ENCODE data around the gene CTNNA3. TPM values are rescaled to one million over a fixed set of nuclear protein-coding genes. Genes with fewer than 3 reads are reported as not detected.

Gene CTNNA3
- total RNA-seq, 1 donor from 2014 or later: not detected

DNA sequence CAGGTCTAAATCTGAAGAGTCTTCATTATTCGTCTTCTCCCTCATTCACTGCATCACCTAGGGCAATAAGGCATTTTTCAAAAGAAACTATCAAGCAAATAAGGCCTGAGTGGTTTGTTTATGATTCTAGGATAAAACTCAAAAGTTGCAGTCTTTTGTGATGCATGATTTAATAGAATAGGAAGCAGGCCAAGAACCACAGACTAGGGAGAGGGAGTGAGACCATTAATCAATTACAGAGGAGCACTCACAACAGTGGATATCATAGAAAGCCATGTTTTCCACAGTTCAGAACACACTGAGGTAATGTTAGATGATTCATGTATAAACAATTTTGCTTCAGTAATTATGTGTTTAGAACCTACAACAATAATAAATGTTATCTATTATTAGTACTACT is 858.0 kb downstream of the CTNNA3 start:
- Mint-ChIP-seq H3K27ac (no peak overlapping the region), H3K9me3 (no peaks in the 10 kb centered on the region), H3K36me3 (ENCODE audit: low read depth) (no peaks in the 10 kb centered on the region), H3K4me3 (no peak overlapping the region), H3K27me3 (ENCODE audit: insufficient read depth) (no peaks in the 10 kb centered on the region), H3K4me1 (ENCODE audit: low read depth) (no peaks in the 10 kb centered on the region)
- DNase-seq (ENCODE audit: low spot score): no peak
- intact Hi-C loops (cut with micrococcal nuclease): no loop called here

- intact Hi-C loops (cut with micrococcal nuclease): no loop called here
- Mint-ChIP-seq H3K9me3 (no peaks in the 10 kb centered on the region), H3K27me3 (ENCODE audit: insufficient read depth) (no peaks in the 10 kb centered on the region), H3K4me3 (no peak overlapping the region), H3K4me1 (ENCODE audit: low read depth) (no peaks in the 10 kb centered on the region), H3K36me3 (ENCODE audit: low read depth) (no peaks in the 10 kb centered on the region), H3K27ac (no peak overlapping the region)
- DNase-seq (ENCODE audit: low spot score): no peak
Measured at GRCh38 chr10:66837335-66837734, 858.7 kb downstream of the CTNNA3 start.

DNA sequence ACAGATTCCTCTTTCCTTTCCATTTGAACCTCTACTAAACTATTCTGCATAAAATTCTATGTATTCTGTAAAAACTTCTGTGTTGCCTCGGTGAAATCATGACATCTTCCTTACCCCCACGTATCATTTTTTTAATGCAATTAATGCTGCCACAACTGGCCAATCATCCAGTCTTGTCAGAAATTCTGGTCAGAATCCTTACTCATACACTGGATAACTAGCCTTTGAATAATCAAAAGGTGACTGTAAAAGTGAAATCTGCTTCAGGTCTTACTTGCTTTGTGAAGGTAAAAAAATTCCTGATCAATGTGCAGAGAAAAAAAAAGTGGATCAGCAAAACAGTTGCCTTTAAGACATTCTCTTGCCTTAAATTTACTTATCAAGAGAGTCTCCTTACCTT is 859.2 kb downstream of the CTNNA3 start:
- H3K4me1 Mint-ChIP-seq (ENCODE audit: low read depth): no peaks in the 10 kb centered on the region
- no peaks in the 10 kb centered on the region for H3K36me3 Mint-ChIP-seq (ENCODE audit: low read depth)
- no peak overlapping the region for H3K27ac Mint-ChIP-seq
- no peaks in the 10 kb centered on the region for H3K27me3 Mint-ChIP-seq (ENCODE audit: insufficient read depth)
- H3K9me3 Mint-ChIP-seq: no peaks in the 10 kb centered on the region
- intact Hi-C loops (cut with micrococcal nuclease): no loop called here
- H3K4me3 Mint-ChIP-seq: no peak overlapping the region
- no peak for DNase-seq (ENCODE audit: low spot score)

GRCh38 chr10:66836057-66836456 is 859.9 kb downstream of the CTNNA3 start:
- intact Hi-C loops (cut with micrococcal nuclease): no loop called here
- DNase-seq (ENCODE audit: low spot score): no peak
- Mint-ChIP-seq H3K4me1 (ENCODE audit: low read depth) (no peaks in the 10 kb centered on the region), H3K9me3 (no peaks in the 10 kb centered on the region), H3K27me3 (ENCODE audit: insufficient read depth) (no peaks in the 10 kb centered on the region), H3K4me3 (no peak overlapping the region), H3K27ac (no peak overlapping the region), H3K36me3 (ENCODE audit: low read depth) (no peaks in the 10 kb centered on the region)

GRCh38 chr10:66835400-66835799 is 860.6 kb downstream of the CTNNA3 start:
- Mint-ChIP-seq H3K9me3 (no peaks in the 10 kb centered on the region), H3K27ac (no peak overlapping the region)

GRCh38 chr10:66834802-66835201 is 861.2 kb downstream of the CTNNA3 start:
- Mint-ChIP-seq H3K9me3 (no peaks in the 10 kb centered on the region), H3K4me1 (ENCODE audit: low read depth) (no peaks in the 10 kb centered on the region), H3K27me3 (ENCODE audit: insufficient read depth) (no peaks in the 10 kb centered on the region), H3K4me3 (no peak overlapping the region), H3K27ac (no peak overlapping the region), H3K36me3 (ENCODE audit: low read depth) (no peaks in the 10 kb centered on the region)
- no peak for DNase-seq (ENCODE audit: low spot score)
- intact Hi-C loops (cut with micrococcal nuclease): no loop called here

More at GRCh38 chr10:66835400-66835799, 860.6 kb downstream of the CTNNA3 start:
- Mint-ChIP-seq H3K4me3 (no peak overlapping the region), H3K36me3 (ENCODE audit: low read depth) (no peaks in the 10 kb centered on the region), H3K27me3 (ENCODE audit: insufficient read depth) (no peaks in the 10 kb centered on the region), H3K4me1 (ENCODE audit: low read depth) (no peaks in the 10 kb centered on the region)
- intact Hi-C loops (cut with micrococcal nuclease): no loop called here
- DNase-seq (ENCODE audit: low spot score): no peak

DNA sequence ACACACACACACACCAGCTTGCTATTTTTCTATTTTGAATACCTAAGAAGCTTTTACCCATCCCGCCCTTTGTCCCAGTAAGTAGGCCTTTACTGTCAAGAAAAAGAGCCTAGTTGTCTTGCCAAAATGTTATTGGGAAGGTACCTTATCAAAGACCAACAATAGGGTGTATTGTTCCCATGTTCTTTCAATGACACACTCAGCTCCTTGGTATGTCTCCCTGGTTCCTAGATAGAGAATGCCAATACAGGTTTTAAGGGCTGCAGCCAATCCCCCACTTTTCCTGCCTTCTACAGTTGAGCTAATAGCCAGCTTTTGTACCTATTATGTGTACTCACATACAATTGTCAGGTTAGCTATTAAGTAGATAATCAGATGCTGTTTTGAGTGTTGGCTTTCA is 862.1 kb downstream of the CTNNA3 start:
- Mint-ChIP-seq H3K9me3 (no peaks in the 10 kb centered on the region), H3K36me3 (ENCODE audit: low read depth) (no peaks in the 10 kb centered on the region), H3K4me3 (no peak overlapping the region), H3K27me3 (ENCODE audit: insufficient read depth) (no peaks in the 10 kb centered on the region), H3K27ac (no peak overlapping the region), H3K4me1 (ENCODE audit: low read depth) (no peaks in the 10 kb centered on the region)
- DNase-seq (ENCODE audit: low spot score): no peak
- intact Hi-C loops (cut with micrococcal nuclease): no loop called here

DNA sequence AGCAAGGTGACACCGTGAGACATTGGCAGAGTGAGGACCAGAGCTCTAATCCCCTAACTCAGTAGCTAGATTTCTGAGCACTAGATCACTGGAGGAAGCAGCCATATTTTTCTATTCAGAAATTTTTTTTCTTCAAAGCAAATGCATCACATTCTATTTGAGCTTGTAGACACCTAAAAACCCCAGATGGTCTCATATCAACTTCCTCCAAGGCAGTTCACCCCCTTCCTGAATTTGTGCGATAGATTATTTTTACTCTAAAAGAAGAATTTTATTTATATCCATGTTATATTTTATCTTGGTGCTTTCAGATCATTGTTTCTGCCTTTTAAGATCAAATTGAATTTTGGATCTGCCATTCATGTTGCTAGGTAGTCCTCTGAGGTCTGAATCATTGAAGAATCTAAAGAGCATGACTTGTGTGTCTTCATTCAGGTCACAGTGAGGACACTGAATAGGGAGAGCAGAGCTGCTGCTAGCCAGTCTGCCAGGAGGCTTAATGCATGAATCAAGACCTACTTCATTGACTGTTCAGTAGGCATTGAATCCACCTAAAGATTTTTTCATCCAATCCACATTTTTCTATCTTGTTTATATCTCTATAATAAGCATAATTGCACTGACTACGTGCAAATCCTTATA is 863.1 kb downstream of the CTNNA3 start:
- H3K9me3 Mint-ChIP-seq: no peaks in the 10 kb centered on the region
- no peaks in the 10 kb centered on the region for H3K4me1 Mint-ChIP-seq (ENCODE audit: low read depth)
- no peak for DNase-seq (ENCODE audit: low spot score)
- no peaks in the 10 kb centered on the region for H3K36me3 Mint-ChIP-seq (ENCODE audit: low read depth)
- no peak overlapping the region for H3K27ac Mint-ChIP-seq
- H3K4me3 Mint-ChIP-seq: no peak overlapping the region
- no peaks in the 10 kb centered on the region for H3K27me3 Mint-ChIP-seq (ENCODE audit: insufficient read depth)
- intact Hi-C loops (cut with micrococcal nuclease): no loop called here

- no peaks in the 10 kb centered on the region for H3K27me3 Mint-ChIP-seq (ENCODE audit: insufficient read depth)
- no peak for DNase-seq (ENCODE audit: low spot score)
Measured at GRCh38 chr10:66828957-66829356, 867.0 kb downstream of the CTNNA3 start.

DNA sequence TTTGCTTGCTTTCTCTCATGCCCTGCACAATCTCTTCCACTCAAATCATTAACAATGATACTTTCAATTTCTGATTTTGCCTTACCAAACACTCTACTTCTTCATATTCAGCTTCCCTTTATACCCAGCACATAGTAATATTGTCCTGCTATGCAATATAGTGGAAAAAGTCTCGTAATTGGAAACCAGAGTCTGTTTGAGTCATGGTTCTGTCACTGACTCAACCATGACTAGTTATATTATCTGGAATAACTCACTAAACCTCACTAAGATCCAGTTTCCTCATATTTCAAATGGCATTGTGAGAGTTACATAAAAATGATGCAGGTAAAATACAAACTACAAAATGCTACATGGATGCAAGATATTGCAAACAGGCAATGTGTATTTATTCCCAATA is 868.6 kb downstream of the CTNNA3 start:
- no peaks in the 10 kb centered on the region for H3K27me3 Mint-ChIP-seq (ENCODE audit: insufficient read depth)
- H3K4me1 Mint-ChIP-seq (ENCODE audit: low read depth): no peaks in the 10 kb centered on the region
- no peaks in the 10 kb centered on the region for H3K36me3 Mint-ChIP-seq (ENCODE audit: low read depth)
- H3K9me3 Mint-ChIP-seq: no peaks in the 10 kb centered on the region
- intact Hi-C loops (cut with micrococcal nuclease): no loop called here
- no peak overlapping the region for H3K27ac Mint-ChIP-seq
- no peak overlapping the region for H3K4me3 Mint-ChIP-seq
- DNase-seq (ENCODE audit: low spot score): no peak

More at GRCh38 chr10:66828957-66829356, 867.0 kb downstream of the CTNNA3 start:
- Mint-ChIP-seq H3K27ac (no peak overlapping the region), H3K4me3 (no peak overlapping the region), H3K36me3 (ENCODE audit: low read depth) (no peaks in the 10 kb centered on the region), H3K9me3 (no peaks in the 10 kb centered on the region), H3K4me1 (ENCODE audit: low read depth) (no peaks in the 10 kb centered on the region)
- intact Hi-C loops (cut with micrococcal nuclease): no loop called here

DNA sequence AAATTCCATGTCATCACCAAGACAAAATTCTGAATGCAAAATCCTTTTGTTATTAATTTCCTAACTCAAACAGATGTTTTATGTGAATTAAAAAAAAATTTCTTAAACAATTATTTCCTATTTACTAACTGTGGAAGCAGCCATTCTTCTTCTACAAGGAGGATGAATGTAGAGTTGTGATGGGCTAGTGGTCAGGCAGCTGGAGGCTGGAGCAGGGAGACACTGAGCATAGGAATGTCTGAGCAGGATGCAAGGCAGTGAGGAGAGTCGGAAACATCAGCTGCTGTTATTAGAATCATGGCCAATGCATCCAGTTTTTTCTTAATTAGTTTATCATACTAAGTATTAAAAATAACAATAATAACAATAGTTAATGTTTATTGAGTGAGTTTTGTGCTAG is 872.7 kb downstream of the CTNNA3 start:
- no peaks in the 10 kb centered on the region for H3K9me3 Mint-ChIP-seq
- no peak overlapping the region for H3K27ac Mint-ChIP-seq
- no peak for DNase-seq (ENCODE audit: low spot score)
- intact Hi-C loops (cut with micrococcal nuclease): no loop called here
- no peaks in the 10 kb centered on the region for H3K36me3 Mint-ChIP-seq (ENCODE audit: low read depth)
- no peaks in the 10 kb centered on the region for H3K27me3 Mint-ChIP-seq (ENCODE audit: insufficient read depth)
- no peak overlapping the region for H3K4me3 Mint-ChIP-seq
- H3K4me1 Mint-ChIP-seq (ENCODE audit: low read depth): no peaks in the 10 kb centered on the region

DNA sequence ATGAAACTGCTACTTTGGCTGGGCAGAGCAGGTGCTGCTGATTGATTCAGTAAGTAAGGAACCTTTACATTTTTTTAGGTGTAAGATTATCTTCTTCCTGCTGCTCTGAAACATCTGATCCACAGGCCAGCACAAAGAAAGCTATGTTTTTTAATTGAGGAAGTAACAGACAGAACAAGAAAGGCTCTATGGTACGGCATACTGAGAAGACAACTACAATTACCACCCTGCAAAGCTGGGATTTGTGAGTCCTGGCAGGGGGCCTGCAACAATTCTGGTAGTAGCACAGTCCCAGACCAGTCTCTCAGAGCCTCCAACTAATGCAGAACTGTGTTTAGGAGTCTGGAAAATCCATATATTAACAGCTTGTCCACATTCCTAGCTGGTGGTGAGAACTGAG is 873.2 kb downstream of the CTNNA3 start:
- Mint-ChIP-seq H3K9me3 (no peaks in the 10 kb centered on the region), H3K4me3 (no peak overlapping the region), H3K27me3 (ENCODE audit: insufficient read depth) (no peaks in the 10 kb centered on the region), H3K4me1 (ENCODE audit: low read depth) (no peaks in the 10 kb centered on the region), H3K27ac (no peak overlapping the region), H3K36me3 (ENCODE audit: low read depth) (no peaks in the 10 kb centered on the region)
- intact Hi-C loops (cut with micrococcal nuclease): no loop called here
- DNase-seq (ENCODE audit: low spot score): no peak

- intact Hi-C loops (cut with micrococcal nuclease): no loop called here
- H3K4me1 Mint-ChIP-seq (ENCODE audit: low read depth): no peaks in the 10 kb centered on the region
Measured at GRCh38 chr10:66819691-66820090, 876.3 kb downstream of the CTNNA3 start.

DNA sequence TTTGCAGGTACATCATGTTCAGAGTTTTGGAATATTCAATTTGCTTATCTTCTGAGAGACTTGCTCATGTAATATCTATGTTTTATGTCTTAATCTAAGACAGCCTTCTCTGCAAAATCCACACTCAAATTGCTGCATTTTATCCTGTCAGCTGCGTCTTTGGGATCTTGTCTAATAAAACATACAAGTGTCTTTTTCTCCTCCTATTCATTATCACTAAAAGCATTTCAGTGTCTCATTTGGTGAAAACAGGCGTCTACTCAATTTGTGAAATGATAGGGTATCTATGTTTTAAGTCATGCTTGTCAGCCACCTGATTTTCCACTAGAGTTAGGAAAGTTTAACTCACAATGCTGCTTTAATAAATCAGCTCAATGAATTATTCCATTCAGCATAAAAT is 882.9 kb downstream of the CTNNA3 start:
- Mint-ChIP-seq H3K27ac (no peak overlapping the region), H3K36me3 (ENCODE audit: low read depth) (no peaks in the 10 kb centered on the region), H3K4me3 (no peak overlapping the region), H3K27me3 (ENCODE audit: insufficient read depth) (no peaks in the 10 kb centered on the region), H3K4me1 (ENCODE audit: low read depth) (no peaks in the 10 kb centered on the region), H3K9me3 (no peaks in the 10 kb centered on the region)
- intact Hi-C loops (cut with micrococcal nuclease): no loop called here
- DNase-seq (ENCODE audit: low spot score): no peak

More at GRCh38 chr10:66819691-66820090, 876.3 kb downstream of the CTNNA3 start:
- no peaks in the 10 kb centered on the region for H3K9me3 Mint-ChIP-seq
- H3K4me3 Mint-ChIP-seq: no peak overlapping the region
- no peak for DNase-seq (ENCODE audit: low spot score)
- H3K27ac Mint-ChIP-seq: no peak overlapping the region
- H3K27me3 Mint-ChIP-seq (ENCODE audit: insufficient read depth): no peaks in the 10 kb centered on the region
- no peaks in the 10 kb centered on the region for H3K36me3 Mint-ChIP-seq (ENCODE audit: low read depth)

Data from activated T-helper 1 cell treated with anti-CD3 and anti-CD28 coated beads, Interleukin-12 subunit alpha, Interleukin-12 subunit beta, Interleukin-2, Interleukin-4 antibody, amounts not matched to agents 30 ng/mL and 10 ng/mL and 1 ng/mL, durations not matched to agents 14 hours and 24 hours and 36 hours (primary cell).